Parathyroid adenoma (tissue), 2 donors: ENCODE results near the gene KIAA1191.

Experiments used
- H2AFZ ChIP-seq: fragments of 300-600 bp; sonication (generic); one replicate; pipeline ENCODE4 v1.7.0; 2017; ENCODE audit warnings: antibody characterized with exemption, mild to moderate bottlenecking
- H3K27ac ChIP-seq: fragments of 300-600 bp; sonication (generic); one replicate; pipeline ENCODE4 v1.7.0; 2017
- H3K27me3 ChIP-seq: fragments of 300-600 bp; sonication (generic); one replicate; pipeline ENCODE4 v1.7.0; 2017; ENCODE audit warnings: low read length; ENCODE audit not compliant: control insufficient read depth, insufficient read depth
- H3K36me3 ChIP-seq: fragments of 300-600 bp; sonication (generic); one replicate; pipeline ENCODE4 v1.7.0; 2017; ENCODE audit warnings: low read length; ENCODE audit not compliant: control insufficient read depth, insufficient read depth
- H3K4me1 ChIP-seq: fragments of 300-600 bp; sonication (generic); one replicate; pipeline ENCODE4 v1.7.0; 2017; ENCODE audit warnings: control low read depth
- H3K4me2 ChIP-seq: fragments of 300-600 bp; sonication (generic); one replicate; pipeline ENCODE4 v1.7.0; 2017; ENCODE audit warnings: low read length
- H3K4me3 ChIP-seq: fragments of 300-600 bp; sonication (generic); one replicate; pipeline ENCODE4 v1.7.0; 2017; ENCODE audit warnings: low read depth, low read length
- H3K79me2 ChIP-seq: fragments of 300-600 bp; sonication (generic); one replicate; pipeline ENCODE4 v1.7.0; 2017; ENCODE audit warnings: control low read depth
- H3K9ac ChIP-seq: fragments of 300-600 bp; sonication (generic); one replicate; pipeline ENCODE4 v1.7.0; 2017; ENCODE audit warnings: mild to moderate bottlenecking
- H3K9me3 ChIP-seq: fragments of 300-600 bp; sonication (generic); one replicate; pipeline ENCODE4 v1.7.0; 2017; ENCODE audit warnings: low read length; ENCODE audit not compliant: control insufficient read depth
- TF ChIP-seq, protein P1 (sequence below): fragments of 300-600 bp; sonication (generic); IDR thresholded peaks from one replicate; pipeline ENCODE4 v1.7.0; 2017; ENCODE audit warnings: antibody characterized with exemption, mild to moderate bottlenecking
- donor health status: primary hyperparathyroidism.

KIAA1191 gene

DNA sequence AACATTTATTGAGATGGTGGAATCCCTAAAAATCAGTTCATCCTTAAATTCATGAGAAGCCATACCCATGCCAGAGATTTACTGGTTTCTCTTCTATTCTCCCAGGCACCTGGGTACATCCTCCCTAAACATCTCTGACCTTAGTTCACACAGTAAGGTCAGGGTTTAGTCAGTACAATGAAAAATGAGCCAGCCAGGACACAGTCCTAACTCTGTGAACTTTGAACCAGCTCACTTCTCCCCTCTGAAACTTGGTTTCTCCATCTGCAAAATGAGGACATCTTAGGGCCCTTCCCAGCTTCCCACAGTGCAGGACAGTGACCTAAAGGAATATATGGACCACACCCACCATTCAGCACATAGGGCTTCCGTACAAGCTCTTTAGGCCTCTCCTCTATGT, 24.9 kb upstream of the KIAA1191 start:
- TF ChIP-seq, protein P1, sequence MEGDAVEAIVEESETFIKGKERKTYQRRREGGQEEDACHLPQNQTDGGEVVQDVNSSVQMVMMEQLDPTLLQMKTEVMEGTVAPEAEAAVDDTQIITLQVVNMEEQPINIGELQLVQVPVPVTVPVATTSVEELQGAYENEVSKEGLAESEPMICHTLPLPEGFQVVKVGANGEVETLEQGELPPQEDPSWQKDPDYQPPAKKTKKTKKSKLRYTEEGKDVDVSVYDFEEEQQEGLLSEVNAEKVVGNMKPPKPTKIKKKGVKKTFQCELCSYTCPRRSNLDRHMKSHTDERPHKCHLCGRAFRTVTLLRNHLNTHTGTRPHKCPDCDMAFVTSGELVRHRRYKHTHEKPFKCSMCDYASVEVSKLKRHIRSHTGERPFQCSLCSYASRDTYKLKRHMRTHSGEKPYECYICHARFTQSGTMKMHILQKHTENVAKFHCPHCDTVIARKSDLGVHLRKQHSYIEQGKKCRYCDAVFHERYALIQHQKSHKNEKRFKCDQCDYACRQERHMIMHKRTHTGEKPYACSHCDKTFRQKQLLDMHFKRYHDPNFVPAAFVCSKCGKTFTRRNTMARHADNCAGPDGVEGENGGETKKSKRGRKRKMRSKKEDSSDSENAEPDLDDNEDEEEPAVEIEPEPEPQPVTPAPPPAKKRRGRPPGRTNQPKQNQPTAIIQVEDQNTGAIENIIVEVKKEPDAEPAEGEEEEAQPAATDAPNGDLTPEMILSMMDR, result no peak
- peaks cover 15% of the 10 kb centered on the region for H3K4me1 ChIP-seq
- H2AFZ ChIP-seq, result no peak overlapping the region
- no peak overlapping the region for H3K27ac ChIP-seq
- H3K4me3 ChIP-seq, result no peak overlapping the region
- H3K36me3 ChIP-seq, result no peaks in the 10 kb centered on the region
- no peaks in the 10 kb centered on the region for H3K27me3 ChIP-seq
- H3K79me2 ChIP-seq, result peaks cover 11% of the 10 kb centered on the region
- H3K9me3 ChIP-seq, result no peaks in the 10 kb centered on the region
- H3K9ac ChIP-seq, result no peak overlapping the region
- H3K4me2 ChIP-seq, result no peak overlapping the region

GRCh38 chr5:176384991-176385390, 23.4 kb upstream of the KIAA1191 start:
- no peaks in the 10 kb centered on the region for H3K36me3 ChIP-seq
- TF ChIP-seq, protein P1, result no peak

DNA sequence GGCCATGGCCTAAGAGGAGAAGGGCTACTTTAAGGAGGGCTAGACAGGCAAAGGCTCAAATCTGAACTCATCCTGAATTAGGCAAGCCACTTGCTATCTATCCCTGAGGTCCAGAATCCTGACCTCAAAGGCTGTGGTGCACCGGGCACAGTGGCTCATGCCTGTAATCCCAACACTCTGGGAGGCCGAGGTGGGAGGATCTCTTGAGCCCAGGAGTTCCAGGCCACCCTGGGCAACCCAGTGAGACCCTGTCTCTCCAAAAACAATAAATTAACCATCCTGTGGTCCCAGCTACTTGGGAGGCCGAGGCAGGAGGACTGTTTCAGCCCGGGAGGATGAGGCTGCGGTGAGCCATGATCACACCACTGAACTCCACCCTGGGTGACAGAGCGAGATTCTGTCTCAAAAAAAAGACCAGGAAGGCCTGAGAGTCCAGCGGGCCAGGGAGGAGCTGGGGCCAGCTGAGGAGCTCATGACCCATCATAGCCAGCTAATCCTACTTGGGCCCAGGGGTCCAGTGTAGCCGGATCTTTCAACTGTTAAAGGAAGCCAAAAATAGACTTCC, 22.9 kb upstream of the KIAA1191 start:
- Histone ChIP-seq H3K36me3 (no peaks in the 10 kb centered on the region), H3K9ac (no peak overlapping the region), H3K4me1 (peaks cover 8% of the 10 kb centered on the region), H2AFZ (no peak overlapping the region), H3K4me2 (no peak overlapping the region), H3K79me2 (peaks cover 6% of the 10 kb centered on the region), H3K4me3 (no peak overlapping the region), H3K27ac (no peak overlapping the region), H3K9me3 (no peaks in the 10 kb centered on the region), H3K27me3 (no peaks in the 10 kb centered on the region)
- TF ChIP-seq, protein P1, result no peak

More at GRCh38 chr5:176384991-176385390, 23.4 kb upstream of the KIAA1191 start:
- Histone ChIP-seq H3K27ac (no peak overlapping the region), H3K9me3 (no peaks in the 10 kb centered on the region), H3K9ac (no peak overlapping the region), H3K4me2 (no peak overlapping the region), H3K4me1 (peaks cover 13% of the 10 kb centered on the region), H2AFZ (no peak overlapping the region), H3K79me2 (peaks cover 6% of the 10 kb centered on the region), H3K4me3 (no peak overlapping the region), H3K27me3 (no peaks in the 10 kb centered on the region)

DNA sequence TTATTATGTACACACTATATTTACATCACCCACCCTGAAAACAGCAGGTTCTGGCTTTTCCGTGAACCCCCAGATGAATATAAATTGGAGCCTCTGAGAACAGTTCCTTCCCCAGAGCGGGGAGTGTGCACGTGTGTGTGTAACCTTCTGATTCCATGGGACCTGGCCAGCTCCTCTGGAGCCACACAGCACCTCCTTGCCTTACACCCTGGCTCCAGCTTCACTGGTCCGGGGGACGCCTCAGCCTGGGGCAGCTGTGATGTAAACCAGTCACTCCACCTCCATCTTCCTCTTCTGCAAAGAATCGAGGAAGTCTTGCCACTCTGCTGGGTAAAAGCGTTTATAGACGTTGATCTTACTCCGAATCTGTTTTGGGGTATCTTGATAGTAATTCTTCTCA, 22.4 kb upstream of the KIAA1191 start:
- no peak overlapping the region for H2AFZ ChIP-seq
- no peak overlapping the region for H3K4me2 ChIP-seq
- H3K9me3 ChIP-seq, result no peaks in the 10 kb centered on the region
- H3K79me2 ChIP-seq, result peaks cover 6% of the 10 kb centered on the region
- no peak overlapping the region for H3K9ac ChIP-seq
- no peak overlapping the region for H3K27ac ChIP-seq
- peaks cover 8% of the 10 kb centered on the region for H3K4me1 ChIP-seq
- no peak overlapping the region for H3K4me3 ChIP-seq
- TF ChIP-seq, protein P1, result no peak
- no peaks in the 10 kb centered on the region for H3K27me3 ChIP-seq
- H3K36me3 ChIP-seq, result no peaks in the 10 kb centered on the region

DNA sequence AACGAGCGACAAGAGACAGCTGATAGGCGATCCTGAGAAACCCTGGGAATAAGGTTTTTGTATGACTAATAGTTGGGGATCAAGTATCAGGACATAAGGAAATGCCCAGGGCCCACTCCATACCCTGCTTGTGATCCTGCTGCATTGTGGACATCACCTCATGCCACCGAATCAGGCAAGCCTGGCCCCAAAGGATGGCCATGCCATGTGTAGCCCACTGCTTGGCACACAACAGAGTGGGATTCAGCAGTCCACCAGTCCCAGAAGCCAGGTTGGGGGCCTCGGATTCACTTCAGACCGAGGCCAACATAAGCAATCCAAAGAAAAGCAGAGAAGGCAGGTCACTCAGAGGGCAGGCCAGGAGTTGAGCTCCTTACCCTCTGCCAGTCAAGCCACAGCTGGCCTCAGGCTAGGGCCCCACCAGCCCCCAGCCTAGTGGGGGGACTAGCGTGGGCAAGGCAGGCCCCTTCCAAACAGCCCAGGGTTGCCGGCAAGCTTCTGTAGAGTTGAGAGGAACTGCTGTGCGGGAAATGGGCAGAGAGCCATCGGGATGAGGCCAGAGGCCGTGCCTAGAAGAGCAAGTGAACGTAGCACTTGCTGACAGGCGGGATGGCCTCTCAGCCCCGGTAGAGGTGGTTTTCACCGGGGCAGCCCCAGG, 21.8 kb upstream of the KIAA1191 start:
- no peak overlapping the region for H3K9ac ChIP-seq
- TF ChIP-seq, protein P1, result no peak
- no peak overlapping the region for H3K27ac ChIP-seq
- H2AFZ ChIP-seq, result no peak overlapping the region
- no peaks in the 10 kb centered on the region for H3K27me3 ChIP-seq
- H3K4me2 ChIP-seq, result no peak overlapping the region
- H3K36me3 ChIP-seq, result no peaks in the 10 kb centered on the region
- H3K79me2 ChIP-seq, result peaks cover 6% of the 10 kb centered on the region
- H3K4me3 ChIP-seq, result no peak overlapping the region
- H3K4me1 ChIP-seq, result peaks cover 8% of the 10 kb centered on the region
- no peaks in the 10 kb centered on the region for H3K9me3 ChIP-seq
